GM21447 (cell line): Measurements from ENCODE around the gene ATG9B.
A peak's percentile ranks its signal among the peaks of the same experiment; 100 is the strongest.
"Not testable (repeated sequence)": the region's sequence is repeated elsewhere in the genome, so short reads cannot be mapped to it uniquely, and the experiment has no call there.

Source experiments
- ATAC-seq: cut with Tn5 transposase; IDR thresholded peaks from one replicate; pipeline ENCODE4 v1.9.1; 2021; ENCODE audit not compliant: unreplicated experiment

The ATG9B gene

GRCh38 chr7:151018421-151019129, 5.7 kb downstream of the ATG9B start:
- no peak for ATAC-seq

- ATAC-seq = no peak
These were observed 6.3 kb downstream of the ATG9B start for GRCh38 chr7:151017953-151018420.

- ATAC-seq = no peak
These were observed 6.8 kb downstream of the ATG9B start for GRCh38 chr7:151017370-151017952.

- no peak for ATAC-seq
These were observed 7.4 kb downstream of the ATG9B start for GRCh38 chr7:151016942-151017341.

- no peak for ATAC-seq
These were observed 7.8 kb downstream of the ATG9B start for GRCh38 chr7:151016505-151016904.

- no peak for ATAC-seq
These were observed 8.3 kb downstream of the ATG9B start for GRCh38 chr7:151015967-151016366.

- ATAC-seq = no peak
These were observed 9.3 kb downstream of the ATG9B start for GRCh38 chr7:151014950-151015349.

GRCh38 chr7:151013733-151014497, 10.4 kb downstream of the ATG9B start:
- ATAC-seq = no peak

GRCh38 chr7:151013356-151013732, 10.9 kb downstream of the ATG9B start:
- no peak for ATAC-seq

GRCh38 chr7:151012911-151013347, 11.4 kb downstream of the ATG9B start:
- no peak for ATAC-seq

GRCh38 chr7:151012031-151012692, 12.1 kb downstream of the ATG9B start:
- ATAC-seq = no peak

- not testable (repeated sequence) for ATAC-seq
These were observed 12.7 kb downstream of the ATG9B start for GRCh38 chr7:151011616-151012015.

GRCh38 chr7:151011097-151011409, 13.2 kb downstream of the ATG9B start:
- ATAC-seq = no peak

GRCh38 chr7:151010307-151011096, 13.8 kb downstream of the ATG9B start:
- ATAC-seq = no peak

- no peak for ATAC-seq
These were observed 14.3 kb downstream of the ATG9B start for GRCh38 chr7:151010037-151010306.

- ATAC-seq = no peak
These were observed 14.8 kb downstream of the ATG9B start for GRCh38 chr7:151009327-151010036.

GRCh38 chr7:151008511-151009323, 15.6 kb downstream of the ATG9B start:
- ATAC-seq = peak; percentile 56

GRCh38 chr7:151008143-151008510, 16.2 kb downstream of the ATG9B start:
- ATAC-seq = peak; percentile 12

- no peak for ATAC-seq
These were observed 16.8 kb downstream of the ATG9B start for GRCh38 chr7:151007469-151007898.
